Effector memory CD4-positive, alpha-beta T cell (primary cell): Measurements from ENCODE around the gene ARSG.
"Not testable (repeated sequence)": the region's sequence is repeated elsewhere in the genome, so short reads cannot be mapped to it uniquely, and the experiment has no call there.

ENCODE experiments used
- DNase-seq, 3 donors: peaks; one replicate each; pipeline ENCODE4 v3.0.0-alpha.2; 2020
- H3K27ac ChIP-seq: 2 replicates; pipeline ENCODE4 v1.7.0; 2013; ENCODE audit warnings: mild to moderate bottlenecking, low read length, moderate library complexity; ENCODE audit not compliant: insufficient read depth, poor library complexity, severe bottlenecking
- H3K27me3 ChIP-seq: replicated peaks from 2 replicates; pipeline ENCODE4 v1.7.0; 2013; ENCODE audit warnings: mild to moderate bottlenecking, low read length; ENCODE audit not compliant: insufficient read depth, control insufficient read depth, poor library complexity, severe bottlenecking
- H3K36me3 ChIP-seq: 2 replicates; pipeline ENCODE4 v1.7.0; 2013; ENCODE audit warnings: mild to moderate bottlenecking, low read length, moderate library complexity; ENCODE audit not compliant: control insufficient read depth, insufficient read depth
- H3K4me1 ChIP-seq: 2 replicates; pipeline ENCODE4 v1.7.0; 2013; ENCODE audit warnings: low read length, mild to moderate bottlenecking; ENCODE audit not compliant: control insufficient read depth, insufficient read depth, poor library complexity, severe bottlenecking
- H3K4me3 ChIP-seq: 2 replicates; pipeline ENCODE4 v1.7.0; 2013; ENCODE audit warnings: low read length, low read depth, mild to moderate bottlenecking; ENCODE audit not compliant: insufficient read depth, poor library complexity, severe bottlenecking
- H3K9me3 ChIP-seq: 2 replicates; pipeline ENCODE4 v1.7.0; 2013; ENCODE audit warnings: mild to moderate bottlenecking, low read length, moderate library complexity; ENCODE audit not compliant: control insufficient read depth
- total RNA-seq, 3 donors: gene quantifications; one replicate each; lab custom pipeline; 2026; lab: John Stamatoyannopoulos, UW

Gene ARSG
- 16.8 to 25.2 (median 24.8) reads per million in 3 donors for total RNA-seq

DNA sequence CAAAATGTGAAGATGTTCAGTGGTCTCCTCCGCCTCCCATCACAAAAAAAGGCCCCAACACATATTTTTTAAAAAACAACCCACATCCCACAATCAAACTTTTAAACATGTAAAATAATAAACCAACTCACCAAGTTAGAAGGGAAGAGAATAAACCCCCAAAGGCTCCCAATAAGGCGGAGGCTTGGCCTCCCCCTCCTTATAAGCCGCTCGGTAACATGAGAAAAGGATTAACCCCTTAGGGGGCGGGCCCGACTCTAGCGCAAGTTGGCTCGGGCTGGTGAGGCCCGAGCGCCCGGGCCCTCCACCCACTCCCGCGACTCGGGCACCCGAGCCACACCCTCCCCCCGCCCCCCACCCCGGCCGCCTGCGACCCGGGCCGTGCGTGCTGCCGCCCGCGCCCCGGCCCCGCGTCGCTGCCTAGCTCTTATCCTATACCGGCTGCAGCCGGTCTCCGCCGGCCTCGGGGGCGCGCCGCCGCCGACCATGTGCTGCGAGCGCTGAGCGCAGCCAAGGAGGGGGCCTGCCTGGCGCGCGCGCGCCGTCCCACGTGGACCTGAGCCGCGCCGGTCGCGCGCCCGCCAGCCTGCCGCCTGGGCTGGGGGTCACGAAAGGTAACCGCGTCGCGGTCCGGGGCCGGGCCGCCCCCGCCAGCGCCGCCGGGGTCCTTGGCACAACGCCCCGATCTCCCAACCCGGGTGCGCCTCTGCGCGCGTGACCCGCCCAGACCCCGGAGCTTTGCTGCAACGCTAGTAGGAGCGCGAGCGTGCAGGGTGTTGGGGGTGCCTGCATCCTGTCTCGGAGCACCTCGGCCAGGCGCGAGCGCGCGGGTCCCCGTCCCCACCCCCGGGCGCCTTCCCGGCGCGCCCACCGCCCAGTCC is at the start of gene ARSG, which contains the start of gene SLC16A6:
Gene ARSG (plus strand): TSS at position 541 of the 881 bp plus-strand sequence. CDS start 15,999 bp downstream, outside the sequence.
Gene SLC16A6 (minus strand): TSS at position 173 of the 881 bp plus-strand sequence. CDS start 12,807 bp downstream, outside the sequence.
- peaks cover 31% of the 10 kb centered on the region for H3K4me1 ChIP-seq
- DNase-seq = peak; percentile 69 to 77 (median 74)

DNA sequence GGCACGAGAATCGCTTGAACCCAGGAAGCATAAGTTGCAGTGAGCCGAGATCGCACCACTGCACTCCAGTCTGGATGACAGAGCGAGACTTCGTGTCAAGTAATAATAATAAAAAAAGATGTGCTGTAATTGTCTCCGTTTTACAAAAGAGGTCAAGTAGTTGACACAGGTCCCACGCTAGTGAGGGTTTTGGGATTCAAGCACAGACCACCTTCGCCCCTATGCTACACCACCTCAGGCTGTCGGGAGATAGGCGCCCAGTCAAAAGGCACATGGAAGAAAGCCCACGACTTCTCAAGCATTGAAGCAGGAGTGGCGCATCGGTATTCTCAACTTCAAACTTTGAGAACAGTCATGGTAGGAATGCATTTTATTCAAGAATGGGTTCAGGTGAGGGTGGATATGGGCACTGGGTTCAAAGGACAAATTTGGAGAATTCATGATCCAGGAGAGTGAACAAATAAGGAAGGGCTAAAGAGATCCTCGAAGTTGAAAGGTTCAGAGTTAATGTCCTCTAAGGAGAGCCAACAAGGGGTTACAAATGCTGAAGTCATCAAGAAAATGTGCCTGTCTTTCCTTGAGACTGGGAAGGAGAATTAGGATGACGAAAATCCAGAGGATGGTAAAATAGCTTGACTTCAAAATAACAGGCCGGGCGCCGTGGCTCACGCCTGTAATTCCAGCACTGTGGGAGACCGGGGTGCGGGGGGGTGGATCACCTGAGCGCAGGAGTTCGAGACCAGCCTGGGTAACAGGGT is 44.8 kb upstream of the ARSG start:
- no peak for DNase-seq
- Histone ChIP-seq H3K36me3 (peaks cover 3% of the 10 kb centered on the region), H3K27ac (peak overlapping the region; percentile 97), H3K9me3 (no peaks in the 10 kb centered on the region), H3K4me1 (peaks cover 26% of the 10 kb centered on the region), H3K4me3 (peak overlapping the region; percentile 60), H3K27me3 (no peaks in the 10 kb centered on the region)

More for the DNA sequence above, at the start of gene ARSG, which contains the start of gene SLC16A6:
- peak within 1 kb of the TSS; percentile 80 for H3K4me3 ChIP-seq
- peak within 1 kb of the TSS; percentile 96 for H3K27ac ChIP-seq
- no peaks in the 10 kb centered on the region for H3K9me3 ChIP-seq
- no peaks in the 10 kb centered on the region for H3K36me3 ChIP-seq
- no peaks in the 10 kb centered on the region for H3K27me3 ChIP-seq

DNA sequence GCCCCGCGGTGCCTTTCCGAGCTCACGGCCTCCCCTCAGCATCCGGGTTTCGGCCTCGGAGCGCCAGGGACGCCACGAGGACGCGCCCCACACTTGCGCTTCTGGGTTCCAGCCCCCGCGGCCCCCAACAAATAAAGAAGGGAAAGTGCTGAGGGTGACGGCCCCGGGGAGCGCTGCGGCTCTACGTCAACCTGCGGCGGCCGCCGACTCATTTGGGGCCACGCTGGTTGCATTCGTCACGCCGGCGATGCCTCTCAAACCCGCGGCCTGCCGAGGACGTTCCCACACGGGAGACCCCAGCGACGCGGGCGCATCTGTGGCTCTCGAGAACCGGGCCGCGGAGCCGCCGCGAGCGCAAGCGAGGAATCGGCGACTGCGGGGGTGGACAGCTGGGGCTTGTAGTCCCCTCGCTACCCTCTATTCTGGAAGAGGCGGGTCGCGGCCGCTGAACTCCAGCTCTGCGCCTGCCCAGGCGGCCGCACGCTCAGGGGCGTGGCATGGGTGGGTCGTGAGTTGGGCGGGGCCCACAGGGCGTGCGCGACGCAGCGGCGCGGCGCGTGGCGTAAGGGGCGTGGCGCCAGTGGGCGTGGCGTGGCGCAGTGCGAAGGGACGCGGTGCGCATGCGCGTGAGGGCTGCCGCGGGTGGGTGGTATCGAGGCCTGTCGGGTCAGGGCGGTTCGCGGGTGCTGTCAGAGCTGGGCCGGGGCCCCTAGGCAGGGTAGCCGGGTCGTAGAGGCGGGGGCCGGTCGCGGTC is 43.7 kb upstream of the ARSG start, which contains the start of gene AMZ2:
Gene AMZ2 (plus strand): TSS at position 599 of the 754 bp plus-strand sequence. CDS start 2,145 bp downstream, outside the sequence.
- H3K4me3 ChIP-seq = peak within 1 kb of the TSS; percentile 60
- DNase-seq = peak; percentile 91 to 97 (median 94)
- no peaks in the 10 kb centered on the region for H3K9me3 ChIP-seq
- peak within 1 kb of the TSS; percentile 97 for H3K27ac ChIP-seq
- H3K4me1 ChIP-seq = peaks cover 28% of the 10 kb centered on the region
- peaks cover 3% of the 10 kb centered on the region for H3K36me3 ChIP-seq
- no peaks in the 10 kb centered on the region for H3K27me3 ChIP-seq

- H3K27me3 ChIP-seq = no peaks in the 10 kb centered on the region
- peaks cover 3% of the 10 kb centered on the region for H3K36me3 ChIP-seq
- H3K4me1 ChIP-seq = peaks cover 34% of the 10 kb centered on the region
- no peaks in the 10 kb centered on the region for H3K9me3 ChIP-seq
- H3K27ac ChIP-seq = peak overlapping the region; percentile 97
- peak overlapping the region; percentile 60 for H3K4me3 ChIP-seq
- DNase-seq = peak in 1 of 3 donors; percentile 70
Measured at GRCh38 chr17:68248199-68248825, 43.0 kb upstream of the ARSG start.

DNA sequence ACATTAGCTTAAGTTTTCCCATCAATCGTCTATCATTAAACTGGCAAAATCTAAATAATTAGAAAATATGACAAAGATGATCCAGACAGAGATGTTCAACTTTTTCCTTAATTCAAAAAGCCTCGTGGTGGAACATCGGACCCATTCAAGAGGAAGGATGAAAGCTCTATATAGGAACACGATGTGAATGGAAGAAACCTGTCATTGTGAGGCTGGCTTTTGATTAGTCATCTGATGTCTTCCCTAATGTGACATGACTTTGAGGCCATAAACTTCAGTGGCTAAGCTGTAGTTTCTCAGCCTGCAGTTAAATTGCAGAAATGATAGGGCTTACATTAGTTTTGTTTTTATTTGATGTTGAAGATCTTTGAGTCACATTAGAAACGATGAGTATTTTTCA is 42.4 kb upstream of the ARSG start:
- Histone ChIP-seq H3K27me3 (no peaks in the 10 kb centered on the region), H3K36me3 (peaks cover 3% of the 10 kb centered on the region), H3K4me1 (peaks cover 40% of the 10 kb centered on the region), H3K9me3 (no peaks in the 10 kb centered on the region), H3K27ac (peak overlapping the region; percentile 97), H3K4me3 (peak overlapping the region; percentile 60)
- DNase-seq = no peak

DNA sequence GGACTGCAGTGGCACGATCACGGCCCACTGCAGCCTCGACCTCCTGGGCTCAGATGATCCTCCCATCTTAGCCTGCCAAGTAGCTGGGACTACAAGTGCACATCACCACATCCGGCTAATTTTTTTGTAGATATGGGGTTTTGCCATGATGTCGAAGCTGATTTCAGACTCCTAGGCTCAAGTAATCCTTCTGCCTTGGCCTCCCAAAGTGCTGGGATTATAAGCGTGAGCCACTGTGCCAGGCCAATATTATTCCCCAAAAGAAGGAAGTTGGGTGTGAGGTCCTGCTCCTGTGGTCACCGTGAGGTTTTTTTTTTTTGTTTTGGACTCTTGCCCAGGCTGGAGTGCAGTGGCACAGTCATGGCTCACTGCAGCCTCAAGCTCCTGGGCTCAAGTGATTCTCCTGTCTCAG is 41.9 kb upstream of the ARSG start:
- H3K36me3 ChIP-seq = peaks cover 3% of the 10 kb centered on the region
- no peak overlapping the region for H3K4me3 ChIP-seq
- H3K27ac ChIP-seq = peak overlapping the region; percentile 97
- peaks cover 44% of the 10 kb centered on the region for H3K4me1 ChIP-seq
- no peaks in the 10 kb centered on the region for H3K27me3 ChIP-seq
- peak in 1 of 3 donors; percentile 28 for DNase-seq
- H3K9me3 ChIP-seq = no peaks in the 10 kb centered on the region

- peak overlapping the region; percentile 14 for H3K27ac ChIP-seq
- not testable (repeated sequence) for H3K9me3 ChIP-seq, H3K36me3 ChIP-seq, H3K27me3 ChIP-seq, H3K4me3 ChIP-seq, DNase-seq
- peaks cover 72% of the 10 kb centered on the region for H3K4me1 ChIP-seq
Measured at GRCh38 chr17:68253426-68253825, 37.9 kb upstream of the ARSG start.

- Histone ChIP-seq H3K27me3 (no peaks in the 10 kb centered on the region), H3K4me1 (peaks cover 69% of the 10 kb centered on the region), H3K36me3 (peaks cover 2% of the 10 kb centered on the region), H3K27ac (peak overlapping the region; percentile 91), H3K4me3 (no peak overlapping the region), H3K9me3 (no peaks in the 10 kb centered on the region)
- no peak for DNase-seq
Measured at GRCh38 chr17:68255151-68255550, 36.1 kb upstream of the ARSG start.
